ENCODE measurements around the gene RPP25. TPM values are rescaled to one million over a fixed set of nuclear protein-coding genes. Genes with fewer than 3 reads are reported as not detected.

Gene RPP25
- total RNA-seq, 4 donors from 2014 or later: 3.3 to 12.4 (median 8.6) TPM

- TF ChIP-seq CTCF (IDR thresholded peaks at IDR 0.05; ENCODE audit: low read depth): no peak
These were observed 6.3 kb downstream of the RPP25 start for GRCh38 chr15:74950078-74950908.

- no peak for TF ChIP-seq CTCF (IDR thresholded peaks at IDR 0.05; ENCODE audit: low read depth)
These were observed 18.8 kb downstream of the RPP25 start, which contains the start of gene COX5A for GRCh38 chr15:74937590-74938371. TSS of gene COX5A (minus strand) at chr15:74938073. CDS start at chr15:74938014, 59 bp downstream.

- no peak for TF ChIP-seq CTCF (IDR thresholded peaks at IDR 0.05; ENCODE audit: low read depth)
These were observed 19.3 kb downstream of the RPP25 start for GRCh38 chr15:74937272-74937589.

GRCh38 chr15:74933573-74933972, 23.0 kb downstream of the RPP25 start:
- TF ChIP-seq CTCF (IDR thresholded peaks at IDR 0.05; ENCODE audit: low read depth): no peak

- TF ChIP-seq CTCF (IDR thresholded peaks at IDR 0.05; ENCODE audit: low read depth): no peak
These were observed 27.8 kb downstream of the RPP25 start for GRCh38 chr15:74928771-74929198.

GRCh38 chr15:74924525-74924924, 32.0 kb downstream of the RPP25 start:
- TF ChIP-seq CTCF (IDR thresholded peaks at IDR 0.05; ENCODE audit: low read depth): no peak

- no peak for TF ChIP-seq CTCF (IDR thresholded peaks at IDR 0.05; ENCODE audit: low read depth)
These were observed 36.1 kb downstream of the RPP25 start for GRCh38 chr15:74920456-74920855.
